Stimulated activated CD4-positive, alpha-beta T cell treated with anti-CD3 and anti-CD28 coated beads, Interleukin-2, amount 100 ng/mL, for 48 hours (primary cell): ENCODE results near the gene TEN1.
"Not testable (repeated sequence)": the region's sequence is repeated elsewhere in the genome, so short reads cannot be mapped to it uniquely, and the experiment has no call there.

ENCODE experiments used
- DNase-seq, 2 donors: peaks; one replicate each; pipeline ENCODE4 v3.0.0-alpha.2; 2020

Gene TEN1, protein sequence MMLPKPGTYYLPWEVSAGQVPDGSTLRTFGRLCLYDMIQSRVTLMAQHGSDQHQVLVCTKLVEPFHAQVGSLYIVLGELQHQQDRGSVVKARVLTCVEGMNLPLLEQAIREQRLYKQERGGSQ

DNA sequence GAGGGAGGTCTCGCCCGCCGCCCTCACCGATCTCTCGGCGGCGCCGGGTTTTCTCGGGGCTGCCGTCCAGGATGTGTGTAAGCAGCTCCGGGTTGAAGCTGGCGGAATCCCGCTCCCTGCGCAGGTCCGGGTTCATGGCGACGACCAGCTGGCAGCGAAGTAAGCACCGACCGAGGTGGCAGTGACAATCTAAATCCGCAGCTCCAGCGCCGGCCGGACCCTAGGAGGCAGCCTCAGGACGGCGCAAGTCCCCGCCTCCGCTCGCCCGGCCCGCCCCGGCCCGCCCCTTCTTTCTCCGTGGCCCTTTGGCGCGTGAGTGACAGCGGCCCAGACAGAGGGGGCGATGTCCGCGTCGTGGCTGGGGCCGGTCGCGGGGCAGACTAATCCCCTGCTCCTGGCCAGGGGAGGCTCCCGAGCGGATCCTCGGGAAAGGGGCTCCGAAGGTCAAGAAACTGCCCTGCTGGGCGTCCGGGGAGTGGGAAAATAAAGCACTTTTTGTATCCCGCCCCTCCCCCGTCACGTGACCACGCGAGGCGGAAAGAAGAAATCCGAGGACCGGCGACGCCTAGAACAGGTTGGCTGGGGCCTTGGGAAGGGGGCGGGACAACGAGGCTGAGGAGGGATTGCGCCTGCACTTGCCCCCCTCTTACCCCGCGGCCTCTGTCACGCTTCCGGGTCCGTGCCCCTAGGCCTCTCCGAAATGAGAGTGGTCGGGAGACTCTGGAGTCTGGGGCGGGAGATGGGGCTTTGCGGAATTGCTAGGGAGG is at the start of gene TEN1, which contains the start of gene ACOX1:
TSS of gene TEN1 (plus strand) at position 303 of the 767 bp plus-strand sequence. CDS start 6,953 bp downstream, outside the sequence.
TSS of gene ACOX1 (minus strand) at position 229 of the 767 bp plus-strand sequence. CDS start at position 136, 93 bp downstream.
- peak; percentile 92 to 96 for DNase-seq

DNA sequence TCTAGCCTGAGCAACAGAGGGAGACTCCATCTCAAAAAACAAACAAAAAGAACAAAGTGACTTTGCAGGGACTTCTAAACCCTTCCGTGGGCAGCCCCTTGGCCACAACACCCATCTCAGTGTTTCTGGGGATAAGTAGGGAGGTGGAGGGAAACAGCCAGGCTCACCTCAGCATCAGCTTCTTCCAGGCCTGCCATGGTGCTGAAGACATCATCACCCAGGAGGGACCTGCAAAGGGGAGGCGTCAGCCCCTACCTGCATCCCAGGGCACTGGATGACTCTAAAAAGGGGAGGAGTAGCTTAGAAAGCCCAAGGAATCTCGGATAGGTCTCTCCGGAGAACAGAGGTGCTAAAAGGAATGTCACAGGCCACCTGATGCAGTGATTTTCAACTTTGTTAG is 48.0 kb upstream of the TEN1 start:
- DNase-seq: no peak

DNA sequence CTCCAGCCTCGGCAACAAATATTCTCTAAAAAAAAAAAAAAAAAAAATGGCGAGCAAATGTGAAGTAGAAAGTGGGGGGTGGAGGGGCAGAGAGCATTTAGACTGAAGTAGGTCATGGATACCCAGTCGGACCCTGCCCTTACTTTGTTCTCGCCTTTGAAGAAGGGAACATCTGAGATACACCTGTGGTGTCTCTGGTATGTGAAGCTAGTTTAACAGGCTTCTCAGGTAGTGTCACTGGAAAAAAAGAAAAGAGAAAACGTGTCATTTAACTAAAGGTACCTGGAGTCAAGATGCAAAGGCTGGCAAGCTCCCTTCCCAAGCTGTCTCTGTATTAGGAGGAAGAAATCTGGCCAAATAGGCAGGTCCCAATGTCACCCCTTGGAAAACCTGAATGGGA is 46.2 kb upstream of the TEN1 start:
- no peak for DNase-seq

DNA sequence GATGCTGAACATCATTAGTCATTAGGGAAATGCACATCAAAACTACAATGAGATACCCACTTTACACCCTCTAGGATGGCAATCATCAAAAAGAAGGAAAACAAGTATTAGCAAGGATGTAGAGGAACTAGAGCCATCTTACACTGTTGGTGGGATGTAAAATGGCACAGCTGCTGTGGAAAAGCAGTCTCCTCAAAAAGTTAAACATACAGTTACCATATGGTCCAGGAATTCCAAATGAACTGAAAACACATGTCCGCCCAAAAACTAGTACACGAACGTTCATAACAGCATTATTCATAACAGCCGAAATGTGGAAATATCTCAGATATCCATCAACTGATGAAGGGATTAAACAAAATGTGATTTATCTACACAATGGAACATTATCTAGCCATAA is 45.2 kb upstream of the TEN1 start:
- DNase-seq: no peak

DNA sequence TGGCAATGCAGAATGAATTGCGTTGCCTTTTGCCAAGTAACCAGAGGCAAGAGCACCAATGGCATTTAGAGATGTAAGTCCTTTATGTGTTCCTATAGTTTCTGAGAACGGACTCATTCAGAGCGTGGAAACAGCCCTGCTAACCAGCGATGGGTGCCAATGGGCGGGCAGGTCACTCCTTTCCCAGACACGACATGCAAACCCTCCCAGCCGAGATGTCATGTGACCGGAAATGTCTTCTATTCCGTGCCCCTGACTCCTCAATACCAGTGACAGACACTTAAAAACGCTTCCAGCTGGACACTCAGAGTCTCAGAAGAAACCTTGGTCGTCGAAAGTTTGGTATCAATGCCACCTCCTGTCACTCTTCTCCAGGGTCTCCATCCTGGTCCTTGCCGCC is 41.4 kb upstream of the TEN1 start:
- no peak for DNase-seq

DNA sequence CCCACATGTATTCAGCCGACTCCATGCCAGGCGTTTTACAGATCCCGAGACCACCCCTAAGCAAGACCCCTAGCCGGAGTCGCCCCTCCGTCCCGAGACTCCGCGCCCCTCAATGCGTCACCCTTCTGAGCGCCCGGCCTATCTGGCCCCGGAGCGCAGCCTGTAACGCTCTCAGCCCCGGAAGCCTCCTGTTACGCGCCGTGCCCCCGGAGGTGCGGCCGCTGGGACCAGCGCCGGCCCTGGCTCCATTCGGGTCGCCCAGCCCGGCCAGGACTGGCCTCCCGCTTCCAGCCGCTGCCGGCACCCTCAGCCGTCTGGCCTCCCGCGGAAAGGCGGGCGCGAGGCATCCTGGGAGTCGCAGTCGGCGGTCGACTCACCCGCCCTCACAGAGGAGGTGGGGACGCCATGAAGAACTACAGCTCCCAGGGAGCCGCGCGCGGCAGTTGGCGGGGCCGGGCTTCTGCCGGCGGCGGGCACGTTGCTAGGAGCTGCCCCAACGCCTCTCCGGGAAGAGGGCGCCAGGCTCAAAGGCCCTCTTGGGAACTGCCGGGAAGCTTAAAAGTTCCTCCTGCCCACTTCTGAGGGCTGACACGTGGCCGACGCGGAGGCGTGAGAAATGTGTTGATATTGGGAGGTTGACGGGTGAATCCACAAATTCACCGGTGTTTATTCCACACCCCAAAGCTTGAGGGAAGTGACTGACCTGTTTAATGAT is 38.2 kb upstream of the TEN1 start, which contains the start of gene FBF1:
TSS of gene FBF1 (minus strand) at position 316 of the 715 bp plus-strand sequence. CDS start 2,893 bp downstream, outside the sequence.
- DNase-seq: peak; percentile 84 to 85

DNA sequence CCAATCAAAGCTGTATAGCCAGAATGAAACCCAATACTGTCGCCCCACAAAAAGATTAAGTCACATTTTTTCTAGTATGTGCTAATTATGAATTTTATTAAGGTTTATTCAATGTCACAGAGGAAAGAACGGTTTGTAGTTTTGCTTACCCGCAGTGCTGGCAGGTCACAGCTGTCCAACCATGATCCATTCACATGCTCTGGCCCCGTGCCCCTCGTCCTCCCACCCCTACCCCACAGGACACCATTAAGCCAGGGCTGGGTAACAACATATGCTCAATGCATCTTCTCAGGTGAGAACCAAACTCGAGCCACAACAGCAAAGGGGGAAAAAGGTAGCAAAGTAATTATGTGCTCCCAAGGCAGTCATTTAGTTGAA is 37.6 kb upstream of the TEN1 start:
- DNase-seq: no peak

DNA sequence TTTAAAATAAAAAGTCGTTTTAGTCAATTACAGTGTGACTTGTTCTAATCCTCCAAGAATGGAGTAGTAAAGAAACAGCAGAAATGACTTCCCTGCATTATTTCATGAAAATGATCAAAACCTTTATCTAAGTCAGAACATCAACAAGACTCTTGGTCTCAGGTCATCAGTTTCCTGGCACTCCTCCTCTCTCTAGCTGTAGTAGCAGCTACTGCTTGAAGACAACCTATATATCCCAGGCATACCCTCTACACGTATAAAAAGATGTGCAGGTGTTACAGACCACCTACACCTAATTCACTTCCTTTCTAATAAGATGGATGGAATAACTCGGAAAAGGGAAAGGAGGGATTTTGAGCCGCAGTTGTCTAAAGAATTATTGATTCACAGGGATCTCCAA is 36.6 kb upstream of the TEN1 start:
- no peak for DNase-seq

DNA sequence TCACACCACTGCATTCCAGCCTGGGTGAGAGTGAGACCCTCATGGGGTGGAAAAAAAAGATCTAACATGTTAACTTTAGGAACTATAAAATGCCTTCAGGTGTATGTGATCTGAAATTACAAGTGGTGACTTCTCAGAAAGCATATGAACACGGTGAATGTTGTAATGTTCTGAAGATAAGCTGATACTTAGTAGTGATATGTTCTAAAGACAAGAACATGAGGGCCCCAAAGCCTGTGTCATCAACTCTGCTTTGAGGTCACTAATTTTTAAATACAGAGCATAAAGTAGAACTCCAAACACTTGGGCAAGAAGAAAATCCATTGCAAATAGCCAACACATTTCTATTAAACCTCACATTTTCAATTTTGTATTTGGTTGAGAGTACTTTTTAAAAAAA is 35.5 kb upstream of the TEN1 start:
- DNase-seq: no peak

DNA sequence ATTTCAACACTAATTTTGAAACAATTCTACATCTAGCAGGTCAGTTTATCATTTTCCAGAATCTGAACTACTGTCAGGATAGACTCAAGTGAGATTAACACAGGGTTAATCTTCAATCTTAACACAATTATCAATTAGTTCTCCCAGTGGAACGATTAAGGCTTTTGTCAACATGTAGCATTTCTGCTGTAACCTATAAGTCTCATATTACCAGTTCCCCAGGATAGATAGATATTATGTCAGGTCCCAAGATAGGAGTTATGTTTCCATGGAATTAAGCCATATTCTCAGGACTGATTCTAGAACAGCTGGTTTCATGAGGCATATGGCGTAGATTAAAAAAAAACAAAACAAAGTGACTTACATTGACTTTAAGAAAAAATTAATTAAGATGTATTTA is 33.8 kb upstream of the TEN1 start:
- no peak for DNase-seq

DNA sequence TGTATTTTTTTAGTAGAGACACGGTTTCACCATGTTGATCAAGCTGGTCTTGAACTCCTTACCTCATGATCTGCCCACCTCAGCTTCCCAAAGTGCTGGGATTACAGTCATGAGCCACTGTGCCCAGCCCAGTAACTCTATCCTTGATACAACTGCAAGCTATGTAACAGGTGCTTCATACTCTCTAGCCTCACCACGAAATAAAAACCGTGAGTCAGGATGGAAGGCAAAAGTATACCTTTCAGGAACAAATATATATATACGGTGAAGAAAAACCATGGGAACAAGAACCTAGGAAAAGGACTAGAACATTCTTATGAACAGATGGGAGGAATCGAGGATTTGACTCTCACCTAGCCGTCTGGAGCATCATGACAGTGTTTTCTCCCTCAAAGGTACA is 28.6 kb upstream of the TEN1 start:
- DNase-seq: no peak

DNA sequence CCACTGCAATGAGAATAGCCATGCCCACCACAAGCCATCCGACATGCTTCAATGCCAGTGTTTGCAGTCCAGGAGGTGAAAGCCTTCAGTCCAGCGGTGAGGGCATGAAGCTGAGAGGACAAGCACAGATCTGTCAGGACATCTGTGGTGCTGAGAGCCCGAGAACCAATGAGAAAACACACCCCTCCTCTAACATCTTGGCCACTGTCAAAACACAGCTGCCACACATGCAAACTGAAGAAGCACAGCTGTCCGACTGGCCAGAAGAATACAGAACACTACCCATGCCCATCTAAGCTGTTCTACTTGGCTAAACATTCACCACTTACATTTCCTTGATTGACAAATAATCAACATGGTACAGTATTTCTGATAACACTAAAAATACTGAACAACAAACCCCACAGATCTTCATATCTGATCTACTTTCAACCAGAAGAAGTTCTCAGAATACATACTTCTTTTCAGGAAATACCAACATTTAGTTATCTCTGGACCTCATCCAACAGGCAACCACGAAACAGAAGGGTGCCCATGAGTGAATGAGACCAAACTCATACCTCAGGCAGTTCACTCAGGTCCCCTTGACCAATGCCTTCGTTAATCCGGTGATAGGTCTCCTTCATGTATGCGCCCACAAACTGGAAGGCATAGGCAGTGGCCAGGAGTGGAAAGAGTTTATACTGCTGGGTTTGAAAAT is 28.0 kb upstream of the TEN1 start:
- no peak for DNase-seq

DNA sequence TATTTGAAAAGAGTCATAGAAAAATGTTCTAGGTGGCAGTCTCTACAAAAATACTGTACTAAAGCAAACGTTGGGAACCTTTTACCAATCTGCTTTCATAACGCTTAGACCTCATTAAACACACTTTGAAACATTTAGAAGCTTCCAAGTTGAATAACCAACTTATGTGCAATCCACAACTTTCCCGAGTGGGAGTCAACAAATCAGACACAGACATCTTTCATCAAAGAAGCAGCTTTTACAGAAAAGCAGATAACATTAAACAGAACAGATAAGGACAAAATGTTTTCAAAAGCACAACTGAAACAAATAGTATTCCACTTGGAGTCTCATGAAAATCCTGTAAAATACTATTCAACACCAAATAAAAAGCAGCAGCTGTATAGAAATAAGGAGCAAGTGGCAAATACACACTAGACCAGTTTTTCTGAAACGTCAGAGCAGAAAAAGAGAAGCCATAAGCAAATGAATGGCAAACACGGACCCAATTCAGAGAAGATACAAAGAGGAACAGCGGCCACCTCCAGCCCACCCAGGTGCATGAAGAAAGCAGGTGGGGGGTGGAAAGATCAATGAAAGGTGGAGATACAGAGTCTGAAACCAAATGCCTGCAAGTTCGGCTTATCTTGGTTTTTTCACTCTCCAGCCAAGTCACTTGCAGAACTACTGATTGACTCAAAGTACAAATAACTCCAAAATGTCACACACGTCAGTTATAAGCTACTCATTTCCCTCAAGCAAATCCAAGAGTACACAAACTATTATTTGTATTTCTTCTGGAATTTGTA is 19.8 kb upstream of the TEN1 start:
- DNase-seq: no peak

DNA sequence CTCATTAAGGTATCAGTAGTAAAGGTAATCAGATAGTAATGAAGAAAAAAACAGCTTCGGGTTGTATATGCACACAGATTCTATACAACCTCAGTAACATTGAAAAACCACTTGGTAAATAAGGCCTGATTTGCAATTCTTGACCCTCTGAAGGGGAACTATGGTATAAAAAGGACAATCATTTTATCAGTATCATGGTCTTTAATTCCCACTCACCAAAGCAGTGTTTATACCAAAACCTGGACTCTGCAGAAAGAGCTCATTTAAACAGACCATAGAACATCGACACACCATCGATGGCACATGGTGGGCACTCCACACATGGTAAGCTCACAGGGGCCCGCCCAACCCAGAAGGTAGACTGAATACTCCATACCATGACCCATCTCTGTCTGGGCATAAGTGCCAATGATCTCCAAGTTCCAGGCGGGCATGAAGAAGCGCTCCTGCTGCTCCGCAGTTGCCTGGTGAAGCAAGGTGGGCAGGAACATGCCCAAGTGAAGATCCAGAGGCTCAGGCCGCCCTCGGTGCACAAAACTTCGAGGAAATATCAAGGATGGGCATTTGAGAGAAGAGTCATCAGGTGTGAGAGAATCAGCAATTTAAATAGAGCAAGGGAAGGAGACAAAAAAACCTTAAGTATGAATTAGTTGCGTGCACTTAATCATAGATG is 19.1 kb upstream of the TEN1 start:
- DNase-seq: no peak

DNA sequence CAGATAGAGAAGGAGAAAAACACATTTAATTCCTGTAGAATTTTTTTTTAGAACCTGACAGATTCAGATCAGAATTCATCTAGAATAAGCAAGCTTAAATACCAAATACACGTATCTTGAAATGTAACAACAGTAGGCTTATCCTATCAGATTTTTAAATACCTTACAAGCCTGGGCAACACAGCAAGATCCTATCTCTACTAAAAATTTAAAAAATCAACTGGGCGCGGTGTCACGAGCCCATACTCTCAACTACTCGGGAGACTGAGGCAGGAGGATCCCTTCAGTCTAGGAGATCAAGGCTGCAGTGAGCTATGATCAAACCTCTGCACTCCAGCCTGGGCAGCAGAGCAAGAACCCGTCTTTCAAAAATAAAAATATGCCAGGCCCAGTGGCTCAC is 13.6 kb upstream of the TEN1 start:
- no peak for DNase-seq

DNA sequence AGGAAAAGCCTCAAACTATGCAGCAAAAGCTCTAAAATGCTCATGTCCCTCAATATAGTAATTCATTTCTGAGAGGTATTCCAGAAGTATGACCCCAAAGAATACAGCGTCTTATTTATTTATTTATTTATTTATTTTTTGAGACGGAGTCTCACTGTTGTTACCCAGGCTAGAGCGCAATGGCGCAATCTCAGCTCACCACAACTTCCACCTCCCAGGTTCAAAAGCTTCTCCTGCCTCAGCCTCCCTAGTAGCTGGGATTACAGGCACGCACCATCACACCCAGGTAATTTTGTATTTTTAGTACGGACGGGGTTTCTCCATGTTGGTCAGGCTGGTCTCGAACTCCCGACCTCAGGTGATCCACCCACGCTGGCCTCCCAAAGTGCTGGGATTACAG is 10.0 kb upstream of the TEN1 start:
- DNase-seq: not testable (repeated sequence)

DNA sequence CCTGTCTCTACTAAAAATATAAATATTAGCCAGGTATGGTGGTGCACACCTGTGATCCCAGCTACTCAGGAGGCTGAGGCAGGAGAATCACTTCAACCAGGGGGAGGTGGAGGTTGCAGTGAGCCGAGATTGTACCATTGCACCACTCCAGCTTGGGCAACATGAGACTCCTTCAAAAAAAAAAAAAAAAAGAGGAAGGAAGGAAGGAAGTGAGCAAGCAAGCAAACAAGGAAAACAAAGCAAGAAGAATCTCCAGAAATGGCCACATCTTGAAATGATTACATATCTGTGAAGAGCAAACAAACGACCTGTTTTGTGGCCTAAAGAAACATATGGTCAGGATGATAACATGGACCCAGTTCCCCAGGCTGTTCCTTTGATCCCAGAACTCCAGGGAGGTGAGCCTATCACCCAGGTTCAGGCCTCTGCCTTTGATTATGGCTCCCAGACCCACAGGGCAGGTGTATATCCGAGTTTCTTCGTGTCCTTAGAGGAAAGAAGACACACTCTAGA is 9.0 kb upstream of the TEN1 start:
- no peak for DNase-seq

DNA sequence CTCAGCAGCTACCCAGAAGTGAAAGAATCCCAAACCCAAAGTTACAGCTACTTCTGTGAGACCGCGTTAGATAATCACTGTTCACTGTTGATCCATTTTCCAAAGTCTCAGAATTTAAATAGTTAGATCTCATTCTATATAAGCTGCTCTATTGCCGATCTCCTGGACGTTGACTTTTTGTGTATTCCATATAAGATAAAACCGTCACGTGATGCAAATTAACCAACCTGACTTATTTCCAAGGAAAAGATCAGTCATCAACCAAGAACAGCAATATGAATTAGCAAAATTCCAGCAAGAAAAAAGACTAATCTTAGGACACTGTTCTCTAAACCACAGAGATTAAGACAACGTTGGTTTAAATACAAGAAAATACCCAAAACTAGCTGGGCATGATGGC is 8.4 kb upstream of the TEN1 start:
- DNase-seq: no peak

DNA sequence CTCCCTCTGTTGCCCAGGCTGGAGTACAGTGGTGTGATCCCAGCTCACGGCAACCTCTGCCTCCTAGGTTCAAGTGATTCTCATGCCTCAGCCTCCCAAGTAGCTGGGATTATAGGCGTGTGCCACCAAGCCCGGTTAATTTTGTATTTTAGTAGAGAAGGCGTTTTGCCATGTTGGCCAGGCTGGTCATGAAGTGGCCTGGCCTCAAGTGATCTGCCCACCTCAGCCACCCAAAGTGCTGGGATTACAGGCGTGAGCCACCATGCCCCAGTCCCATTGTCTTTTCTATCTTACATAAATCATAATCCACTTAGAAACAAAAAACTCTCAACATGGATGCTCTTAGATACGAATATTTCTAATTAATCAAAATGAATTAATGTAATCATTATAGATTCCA is 3.9 kb upstream of the TEN1 start:
- DNase-seq: not testable (repeated sequence)

DNA sequence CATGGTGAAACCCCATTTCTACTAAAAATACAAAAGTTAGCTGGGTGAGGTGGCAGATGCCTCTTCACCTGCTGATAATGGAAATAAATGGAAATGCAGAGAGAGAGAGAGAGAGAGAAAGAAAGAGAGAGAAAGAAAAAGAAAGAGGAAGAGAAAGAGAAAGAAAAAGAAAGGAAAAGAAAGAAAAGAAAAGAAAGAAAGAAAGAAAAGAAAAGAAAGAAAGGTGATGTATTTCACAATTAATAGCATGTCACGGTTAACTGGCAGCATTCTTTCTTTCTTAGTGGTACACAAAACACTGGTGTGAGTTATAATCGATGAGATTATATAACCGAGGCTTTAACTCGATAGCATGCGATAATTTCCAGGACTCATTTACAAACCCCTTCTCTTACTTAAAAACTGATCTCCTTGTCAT is 3.3 kb upstream of the TEN1 start:
- DNase-seq: no peak

DNA sequence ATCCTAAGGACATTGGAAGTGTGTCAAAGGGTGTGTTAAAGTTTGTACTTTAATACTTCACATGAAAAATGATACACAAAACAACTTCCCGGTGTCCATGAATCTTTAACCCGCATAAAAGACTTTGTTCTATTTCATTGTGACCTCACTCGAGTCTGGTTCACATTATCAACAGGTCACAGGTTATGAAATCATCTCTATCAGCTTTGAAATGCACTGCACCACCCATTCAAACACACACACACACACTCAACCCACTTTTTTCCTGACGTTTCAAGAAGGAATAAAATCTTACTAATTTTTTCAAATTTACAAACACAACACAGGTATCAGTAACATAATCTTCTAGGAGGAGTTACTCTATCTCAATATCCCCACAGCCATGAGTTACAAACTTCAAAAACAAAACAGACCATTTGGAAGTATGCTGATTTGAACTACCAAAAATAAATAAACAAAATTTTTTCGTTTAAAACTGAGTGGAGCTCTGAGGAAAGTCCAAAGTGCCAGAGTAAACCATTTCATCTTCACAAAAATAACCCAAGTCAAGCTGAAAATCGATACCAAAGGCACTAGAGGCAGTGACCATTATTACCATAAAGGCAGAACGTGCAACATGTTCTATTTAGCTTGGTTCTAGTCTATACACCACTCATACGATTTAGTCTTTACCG is 2.7 kb upstream of the TEN1 start:
- DNase-seq: no peak
